Effector memory CD8-positive, alpha-beta T cell (primary cell): ENCODE data around the gene AMIGO1.
A peak's percentile ranks its signal among the peaks of the same experiment; 100 is the strongest.

Experiments
- ATAC-seq: fragments of 150-1000 bp; cut with Tn5 transposase; replicated peaks from 2 replicates; pipeline ENCODE4 v1.10.0; 2021; ENCODE audit warnings: mild to moderate bottlenecking, moderate library complexity
- DNase-seq, 3 experiments: peaks; one replicate each; pipeline ENCODE4 v3.0.0; 2021
- H3K27ac Mint-ChIP-seq, 2 donors: one replicate each; pipeline ENCODE4 v1.8.0; 2022; ENCODE audit warnings: mild to moderate bottlenecking in 2 of 2, mixed read lengths in 2 of 2, moderate library complexity in 2 of 2
- H3K27me3 Mint-ChIP-seq, 2 donors: one replicate each; pipeline ENCODE4 v1.8.0; 2022; ENCODE audit warnings: mixed read lengths in 2 of 2
- H3K36me3 Mint-ChIP-seq: one replicate; pipeline ENCODE4 v1.8.0; 2022; ENCODE audit warnings: mild to moderate bottlenecking, moderate library complexity, mixed read lengths; ENCODE audit not compliant: insufficient read depth
- H3K4me1 Mint-ChIP-seq, 2 donors: one replicate each; pipeline ENCODE4 v1.8.0; 2022; ENCODE audit warnings: low read depth in 2 of 2, mixed read lengths in 2 of 2
- H3K4me3 Mint-ChIP-seq, 2 donors: one replicate each; pipeline ENCODE4 v1.8.0; 2022; ENCODE audit warnings: mild to moderate bottlenecking in 2 of 2, mixed read lengths in 2 of 2, moderate library complexity in 2 of 2
- H3K9me3 Mint-ChIP-seq, 2 donors: one replicate each; pipeline ENCODE4 v1.8.0; 2022; ENCODE audit warnings: mixed read lengths in 2 of 2
- total RNA-seq, 9 experiments: gene quantifications; one replicate each; lab custom pipeline; 2026; lab: John Stamatoyannopoulos, UW

AMIGO1 gene
- 5.4 to 30.8 (median 11.5) reads per million in 9 experiments for total RNA-seq

- Mint-ChIP-seq H3K4me3 (peak within 1 kb of the TSS; percentile 90 to 96), H3K27me3 (no peaks in the 10 kb centered on the region), H3K9me3 (no peaks in the 10 kb centered on the region), H3K36me3 (peaks cover 10% of the 10 kb centered on the region), H3K27ac (peak within 1 kb of the TSS; percentile 94), H3K4me1 (peaks cover 39 to 40% of the 10 kb centered on the region in 2 donors)
- ATAC-seq, result peak; percentile 85
- peak; percentile 48 to 56 (median 54) for DNase-seq
These were observed at the start of gene AMIGO1 for GRCh38 chr1:109509176-109510134. AMIGO1 (minus strand) TSS chr1:109509727; CDS start chr1:109508912, 815 bp downstream.

GRCh38 chr1:109557520-109557919, 48.0 kb upstream of the AMIGO1 start:
- peaks cover 50 to 73% of the 10 kb centered on the region in 2 donors for H3K4me1 Mint-ChIP-seq
- no peaks in the 10 kb centered on the region for H3K9me3 Mint-ChIP-seq
- no peak for DNase-seq
- peaks cover 9% of the 10 kb centered on the region for H3K36me3 Mint-ChIP-seq
- no peak for ATAC-seq
- H3K4me3 Mint-ChIP-seq, result no peak overlapping the region
- H3K27me3 Mint-ChIP-seq, result no peaks in the 10 kb centered on the region
- H3K27ac Mint-ChIP-seq, result peak overlapping the region in 1 of 2 donors; percentile 24

DNA sequence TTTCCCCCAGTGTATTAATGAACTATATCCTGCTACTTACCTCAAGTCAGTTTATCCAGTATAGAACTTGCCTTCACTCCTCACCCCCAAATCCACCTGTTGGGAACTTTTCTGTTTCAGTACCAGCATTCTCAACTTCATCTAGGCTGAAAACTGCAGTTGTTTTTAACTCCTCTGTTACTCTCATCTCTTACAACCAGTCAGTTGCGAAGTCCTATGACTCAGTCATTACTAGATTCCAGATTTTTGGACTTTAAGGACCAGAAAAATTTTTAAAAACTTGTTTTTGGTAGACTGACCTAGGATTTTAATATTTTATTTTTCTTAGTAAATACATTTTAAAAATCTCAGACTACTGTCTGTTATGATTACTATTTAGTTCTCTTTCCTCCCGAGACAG, 47.0 kb upstream of the AMIGO1 start:
- Mint-ChIP-seq H3K27me3 (no peaks in the 10 kb centered on the region), H3K27ac (no peak overlapping the region), H3K9me3 (no peaks in the 10 kb centered on the region), H3K4me3 (peak overlapping the region in 1 of 2 donors; percentile 4), H3K4me1 (peaks cover 50 to 66% of the 10 kb centered on the region in 2 donors), H3K36me3 (peaks cover 9% of the 10 kb centered on the region)
- no peak for DNase-seq
- no peak for ATAC-seq

DNA sequence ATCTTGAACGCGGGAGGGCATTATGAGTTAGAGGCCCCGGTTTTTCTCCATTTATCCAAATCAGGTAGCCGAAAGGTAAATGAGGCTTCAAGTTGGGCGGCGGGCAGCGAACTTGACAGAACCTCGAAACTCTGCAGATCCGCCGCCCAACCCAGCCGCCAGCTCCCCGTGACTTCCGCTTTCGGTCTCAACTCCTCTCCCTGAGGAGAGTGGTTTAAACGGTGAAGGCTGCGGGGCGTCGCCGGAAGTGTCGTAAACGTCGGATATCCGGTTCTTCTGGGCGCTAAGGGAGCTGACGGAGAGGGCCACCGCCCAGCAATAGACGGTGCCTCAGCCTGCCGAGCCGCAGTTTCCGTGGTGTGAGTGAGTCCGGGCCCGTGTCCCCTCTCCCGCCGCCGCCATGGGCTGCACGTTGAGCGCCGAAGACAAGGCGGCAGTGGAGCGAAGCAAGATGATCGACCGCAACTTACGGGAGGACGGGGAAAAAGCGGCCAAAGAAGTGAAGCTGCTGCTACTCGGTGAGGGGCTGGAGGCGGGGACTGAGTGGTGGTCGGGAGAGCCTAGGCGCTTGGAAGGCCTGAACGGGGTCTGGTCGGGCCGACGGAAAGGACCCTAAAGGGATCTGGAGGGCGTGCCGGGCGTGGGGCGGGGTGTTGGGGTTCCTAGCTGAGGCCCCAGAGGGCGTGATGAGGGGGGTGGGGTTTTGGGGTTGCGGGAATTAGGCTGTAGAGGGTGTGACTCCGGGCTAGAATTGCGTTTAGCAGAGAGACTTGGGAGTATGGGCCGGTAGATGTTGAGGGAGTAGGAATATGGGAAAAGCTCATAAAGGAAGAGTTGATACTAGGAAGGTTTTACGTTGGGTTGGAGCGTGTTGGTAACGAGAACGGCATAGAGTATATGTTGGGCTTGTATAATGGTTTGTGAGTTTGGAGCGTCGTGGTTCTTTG, 39.1 kb upstream of the AMIGO1 start, which contains the start of gene GNAI3:
Gene GNAI3 (plus strand): TSS at position 295 of the 947 bp plus-strand sequence. CDS start 106 bp downstream, at position 401.
- Mint-ChIP-seq H3K4me3 (peak within 1 kb of the TSS; percentile 97 to 98), H3K27ac (peak within 1 kb of the TSS; percentile 97 to 99), H3K9me3 (no peaks in the 10 kb centered on the region), H3K4me1 (peaks cover 31 to 48% of the 10 kb centered on the region in 2 donors), H3K27me3 (no peaks in the 10 kb centered on the region), H3K36me3 (peaks cover 15% of the 10 kb centered on the region)
- peak; percentile 94 to 95 (median 94) for DNase-seq
- ATAC-seq, result peak; percentile 93

GRCh38 chr1:109547463-109548320, 38.2 kb upstream of the AMIGO1 start:
- DNase-seq (no peak), ATAC-seq (no peak)
- no peaks in the 10 kb centered on the region for H3K9me3 Mint-ChIP-seq
- peak overlapping the region; percentile 97 to 98 for H3K4me3 Mint-ChIP-seq
- peaks cover 28 to 44% of the 10 kb centered on the region in 2 donors for H3K4me1 Mint-ChIP-seq
- H3K36me3 Mint-ChIP-seq, result peaks cover 12% of the 10 kb centered on the region
- H3K27ac Mint-ChIP-seq, result peak overlapping the region; percentile 97 to 99
- H3K27me3 Mint-ChIP-seq, result no peaks in the 10 kb centered on the region

DNA sequence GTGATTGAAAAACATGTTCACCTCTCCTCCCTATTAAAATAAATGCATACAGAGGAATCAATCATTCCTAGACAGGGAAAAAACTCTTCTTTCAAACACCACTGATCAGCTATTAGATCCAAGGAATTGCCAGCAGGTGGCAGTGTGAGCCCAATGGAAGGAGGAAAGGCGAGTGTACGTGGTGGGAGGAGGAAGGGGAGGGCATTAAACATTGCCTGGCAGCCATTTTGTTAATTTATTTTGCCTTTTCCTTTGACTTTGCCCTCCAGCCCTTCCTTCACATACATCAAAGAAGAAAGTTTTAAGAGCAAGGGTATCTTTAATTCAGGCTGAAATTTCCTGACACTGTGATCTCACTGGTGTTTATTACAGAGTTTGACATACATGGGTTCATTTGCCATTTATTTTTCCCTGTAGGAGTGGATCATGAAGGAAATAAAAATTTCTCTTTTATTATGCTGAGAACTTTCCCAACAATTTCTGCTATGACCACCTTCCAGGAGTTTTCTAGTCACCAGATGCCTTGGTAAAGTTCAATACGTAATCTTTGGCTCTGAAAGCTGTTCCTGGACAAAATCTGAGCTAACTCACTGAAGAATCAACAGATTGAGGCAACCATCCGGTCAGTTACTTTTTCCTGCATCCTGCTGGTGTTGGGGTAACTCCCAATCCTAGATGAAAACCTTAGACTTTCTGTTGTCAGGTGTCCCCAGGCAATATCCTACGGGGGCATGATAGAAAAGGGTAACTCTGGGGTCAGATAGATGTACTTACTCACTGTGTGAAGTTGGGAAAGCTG, 37.0 kb upstream of the AMIGO1 start:
- Mint-ChIP-seq H3K27me3 (no peaks in the 10 kb centered on the region), H3K36me3 (peaks cover 12% of the 10 kb centered on the region), H3K4me1 (peaks cover 24 to 41% of the 10 kb centered on the region in 2 donors), H3K4me3 (peak overlapping the region; percentile 97 to 98), H3K9me3 (no peaks in the 10 kb centered on the region), H3K27ac (peak overlapping the region; percentile 97 to 99)
- DNase-seq (peak; percentile 87 to 90 (median 89)), ATAC-seq (peak; percentile 49)

- Mint-ChIP-seq H3K27ac (no peak overlapping the region), H3K9me3 (no peaks in the 10 kb centered on the region), H3K4me1 (peaks cover 15 to 27% of the 10 kb centered on the region in 2 donors), H3K36me3 (peaks cover 14% of the 10 kb centered on the region), H3K4me3 (no peak overlapping the region), H3K27me3 (no peaks in the 10 kb centered on the region)
- DNase-seq (no peak), ATAC-seq (no peak)
These were observed 34.6 kb upstream of the AMIGO1 start for GRCh38 chr1:109543988-109544735.

DNA sequence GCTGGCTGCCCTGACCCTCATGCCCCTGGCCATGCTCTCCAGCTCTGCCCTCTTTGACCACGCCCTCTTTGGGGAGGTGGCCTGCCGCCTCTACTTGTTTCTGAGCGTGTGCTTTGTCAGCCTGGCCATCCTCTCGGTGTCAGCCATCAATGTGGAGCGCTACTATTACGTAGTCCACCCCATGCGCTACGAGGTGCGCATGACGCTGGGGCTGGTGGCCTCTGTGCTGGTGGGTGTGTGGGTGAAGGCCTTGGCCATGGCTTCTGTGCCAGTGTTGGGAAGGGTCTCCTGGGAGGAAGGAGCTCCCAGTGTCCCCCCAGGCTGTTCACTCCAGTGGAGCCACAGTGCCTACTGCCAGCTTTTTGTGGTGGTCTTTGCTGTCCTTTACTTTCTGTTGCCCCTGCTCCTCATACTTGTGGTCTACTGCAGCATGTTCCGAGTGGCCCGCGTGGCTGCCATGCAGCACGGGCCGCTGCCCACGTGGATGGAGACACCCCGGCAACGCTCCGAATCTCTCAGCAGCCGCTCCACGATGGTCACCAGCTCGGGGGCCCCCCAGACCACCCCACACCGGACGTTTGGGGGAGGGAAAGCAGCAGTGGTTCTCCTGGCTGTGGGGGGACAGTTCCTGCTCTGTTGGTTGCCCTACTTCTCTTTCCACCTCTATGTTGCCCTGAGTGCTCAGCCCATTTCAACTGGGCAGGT, 33.9 kb upstream of the AMIGO1 start:
- DNase-seq, result no peak

GRCh38 chr1:109542657-109543056, 33.1 kb upstream of the AMIGO1 start:
- Mint-ChIP-seq H3K9me3 (no peaks in the 10 kb centered on the region), H3K4me3 (no peak overlapping the region)
- ATAC-seq, result no peak

More for the DNA sequence above, 33.9 kb upstream of the AMIGO1 start:
- H3K4me3 Mint-ChIP-seq, result no peak overlapping the region
- no peak for ATAC-seq
- no peaks in the 10 kb centered on the region for H3K9me3 Mint-ChIP-seq
- H3K4me1 Mint-ChIP-seq, result peaks cover 10 to 21% of the 10 kb centered on the region in 2 donors
- H3K27me3 Mint-ChIP-seq, result no peaks in the 10 kb centered on the region
- no peak overlapping the region for H3K27ac Mint-ChIP-seq
- H3K36me3 Mint-ChIP-seq, result peaks cover 14% of the 10 kb centered on the region

DNA sequence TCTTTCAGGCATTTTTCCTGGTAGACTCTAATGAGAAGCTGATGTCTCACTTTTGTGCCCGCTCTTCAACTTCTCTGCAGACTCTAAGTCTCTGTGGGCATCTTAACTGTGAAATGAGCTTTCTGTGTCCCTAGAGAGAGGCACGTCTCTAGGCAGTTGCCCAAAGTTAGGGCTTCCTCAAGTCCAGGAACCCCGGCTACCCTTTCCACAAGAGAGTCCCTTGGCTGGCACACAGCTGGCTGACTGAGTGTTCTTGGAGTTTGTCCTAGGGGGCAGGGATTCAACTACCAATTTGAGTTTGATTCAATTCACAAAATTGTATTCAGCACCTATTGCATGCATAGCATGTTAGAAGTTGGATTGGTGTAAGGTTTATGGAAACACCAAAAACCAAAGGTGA, 31.6 kb upstream of the AMIGO1 start:
- DNase-seq (no peak), ATAC-seq (no peak)
- Mint-ChIP-seq H3K27me3 (no peaks in the 10 kb centered on the region), H3K36me3 (peaks cover 4% of the 10 kb centered on the region), H3K4me1 (peaks cover 0 to under 1% of the 10 kb centered on the region in 2 donors), H3K27ac (no peak overlapping the region), H3K9me3 (no peaks in the 10 kb centered on the region), H3K4me3 (no peak overlapping the region)

More at GRCh38 chr1:109542657-109543056, 33.1 kb upstream of the AMIGO1 start:
- H3K27ac Mint-ChIP-seq, result no peak overlapping the region
- peaks cover 6 to 16% of the 10 kb centered on the region in 2 donors for H3K4me1 Mint-ChIP-seq
- peaks cover 6% of the 10 kb centered on the region for H3K36me3 Mint-ChIP-seq
- no peak for DNase-seq
- no peaks in the 10 kb centered on the region for H3K27me3 Mint-ChIP-seq

DNA sequence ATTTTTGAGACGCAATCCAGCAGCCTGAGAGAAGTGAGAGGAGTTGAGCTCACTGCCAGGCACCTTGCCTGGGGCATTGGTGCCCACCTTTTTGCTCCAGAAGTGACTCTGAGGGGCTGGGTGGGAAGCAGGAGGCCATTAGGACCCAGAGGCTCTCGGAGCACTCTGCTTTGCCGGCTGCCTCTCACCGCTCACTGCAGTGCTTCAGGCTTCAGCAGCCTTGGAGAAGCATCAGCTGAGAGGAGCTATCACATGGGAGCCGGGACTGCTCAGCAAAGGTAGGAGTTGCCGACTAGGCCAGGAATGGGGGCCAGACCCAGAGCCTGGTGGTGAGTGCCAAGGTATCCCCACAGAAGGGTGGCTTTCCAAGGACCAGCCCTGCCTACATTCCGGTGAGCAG, 30.1 kb upstream of the AMIGO1 start, which contains the start of gene GPR61:
Gene GPR61 (plus strand): TSS at position 197 of the 400 bp plus-strand sequence. CDS start 3,151 bp downstream, outside the sequence.
- H3K36me3 Mint-ChIP-seq, result peaks cover 4% of the 10 kb centered on the region
- ATAC-seq, result no peak
- H3K4me1 Mint-ChIP-seq, result no peaks in the 10 kb centered on the region
- DNase-seq, result no peak
- H3K4me3 Mint-ChIP-seq, result no peak within 1 kb of the TSS
- H3K27ac Mint-ChIP-seq, result no peak within 1 kb of the TSS
- no peaks in the 10 kb centered on the region for H3K9me3 Mint-ChIP-seq
- no peaks in the 10 kb centered on the region for H3K27me3 Mint-ChIP-seq
